AML-193 (cell line): Measurements from ENCODE around the gene SCMH1.

ENCODE experiments used
- DNase-seq, 2 experiments: peaks; one replicate each; lab custom pipeline; 2025; lab: John Stamatoyannopoulos, UW

The SCMH1 gene

DNA sequence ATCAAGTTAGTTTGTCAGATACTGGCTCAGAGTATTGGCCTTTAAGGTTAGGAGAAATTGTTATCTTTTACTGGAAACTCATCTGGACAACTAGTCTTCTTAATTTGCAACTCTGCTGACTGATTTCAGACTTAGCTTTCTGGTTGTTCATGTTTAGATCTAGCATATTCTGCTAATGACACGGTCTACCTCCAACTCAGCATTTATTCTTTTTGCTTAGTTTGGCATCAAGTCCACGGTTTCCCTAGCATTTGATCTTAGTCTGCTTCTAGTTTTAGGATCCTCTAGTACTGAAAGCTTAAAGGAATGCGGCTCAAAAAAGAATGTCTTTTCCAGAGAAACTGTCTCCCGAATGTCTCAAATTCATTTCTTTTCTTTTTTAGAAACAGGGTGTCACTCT, 145.0 kb downstream of the SCMH1 start:
- DNase-seq = no peak

DNA sequence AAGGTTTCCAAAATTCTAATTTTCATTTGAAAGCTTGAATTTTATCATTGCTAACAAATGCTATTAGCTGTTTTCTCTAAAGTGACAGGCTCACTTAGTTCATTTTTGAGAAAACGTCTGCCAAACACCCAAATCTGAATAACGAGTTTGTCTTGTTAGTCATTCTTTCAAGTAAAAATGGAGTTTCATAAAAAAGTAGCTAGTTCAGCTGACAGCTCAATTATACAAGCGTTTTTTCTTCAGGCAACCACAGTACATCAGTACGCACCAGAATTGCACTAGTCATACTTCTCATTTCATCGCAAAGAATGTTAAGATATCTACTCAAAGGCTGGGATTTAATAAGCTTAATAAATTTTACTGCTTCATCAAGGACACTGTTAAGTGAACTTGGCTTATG, 148.3 kb downstream of the SCMH1 start:
- DNase-seq = no peak

DNA sequence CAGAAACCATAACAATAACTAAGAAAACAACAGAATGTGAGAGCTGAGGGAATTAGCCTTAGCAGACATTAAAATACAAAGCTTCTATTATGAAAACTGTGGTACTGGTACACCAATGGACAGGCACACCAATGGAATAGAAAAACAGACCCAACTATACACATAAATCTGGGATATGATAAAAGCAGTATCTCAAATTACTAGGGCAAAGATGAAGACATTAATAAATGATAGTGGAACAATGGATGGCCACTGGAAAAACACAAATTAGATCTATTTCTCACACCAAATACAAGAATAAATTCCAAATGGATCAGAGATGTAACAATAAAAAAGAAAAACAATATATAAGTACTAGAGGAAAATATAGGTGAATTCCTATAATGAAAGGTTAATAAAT, 155.2 kb downstream of the SCMH1 start:
- no peak for DNase-seq

DNA sequence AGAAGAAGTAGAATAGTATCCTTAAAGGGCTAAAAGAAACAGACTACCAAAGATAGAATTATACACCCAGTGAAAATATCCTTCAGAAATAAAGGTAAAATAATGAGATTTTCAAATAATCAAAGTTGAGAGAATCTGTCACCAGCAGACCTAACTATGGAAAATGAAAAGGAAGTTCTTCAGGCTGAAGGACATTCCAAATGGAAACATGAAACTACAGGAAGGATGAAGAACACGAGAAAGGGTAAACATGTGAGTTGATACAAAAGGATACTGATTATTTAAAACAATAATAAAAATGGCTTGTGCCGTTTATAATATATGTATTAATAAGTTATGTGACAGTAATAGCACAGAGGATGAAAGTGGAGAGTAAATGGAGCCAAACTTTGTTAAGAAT, 163.5 kb downstream of the SCMH1 start:
- no peak for DNase-seq

DNA sequence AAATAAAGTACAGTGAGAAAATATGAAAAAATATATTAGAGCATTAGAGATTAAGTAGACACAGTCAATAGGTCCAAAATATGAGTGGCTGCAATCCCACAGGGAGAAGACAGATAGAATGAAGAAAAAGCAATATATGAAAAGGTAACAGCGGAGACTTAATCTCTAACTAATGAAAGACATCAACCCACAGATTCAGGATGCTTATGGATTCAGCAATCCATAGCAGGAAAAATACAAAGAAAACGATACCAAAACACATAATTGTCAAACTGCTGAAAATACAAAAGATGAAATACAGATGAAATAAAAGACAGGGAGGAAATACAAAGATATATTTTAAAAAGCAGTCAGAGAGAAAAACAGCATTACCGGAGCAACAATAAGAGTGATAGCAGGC, 163.9 kb downstream of the SCMH1 start:
- DNase-seq = no peak

DNA sequence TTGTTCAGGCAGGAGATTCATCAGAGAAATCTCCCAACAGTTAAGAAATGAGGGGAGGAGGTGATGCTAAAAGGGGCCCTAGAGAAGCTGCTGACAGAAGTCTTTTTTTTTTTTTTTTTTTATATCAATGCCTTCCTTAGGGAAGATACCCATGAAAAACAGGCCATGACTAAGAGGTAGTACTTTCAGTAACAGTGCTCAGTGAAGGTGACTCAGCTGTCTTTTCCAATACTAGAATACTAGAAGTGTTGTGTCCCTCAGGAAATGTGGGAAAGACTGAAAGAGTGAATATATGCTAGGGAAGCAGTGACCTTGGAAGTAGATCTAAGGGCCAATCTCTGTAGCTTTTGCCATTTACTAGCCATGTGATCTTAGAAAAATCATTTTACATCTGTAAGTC, 168.1 kb downstream of the SCMH1 start:
- no peak for DNase-seq

DNA sequence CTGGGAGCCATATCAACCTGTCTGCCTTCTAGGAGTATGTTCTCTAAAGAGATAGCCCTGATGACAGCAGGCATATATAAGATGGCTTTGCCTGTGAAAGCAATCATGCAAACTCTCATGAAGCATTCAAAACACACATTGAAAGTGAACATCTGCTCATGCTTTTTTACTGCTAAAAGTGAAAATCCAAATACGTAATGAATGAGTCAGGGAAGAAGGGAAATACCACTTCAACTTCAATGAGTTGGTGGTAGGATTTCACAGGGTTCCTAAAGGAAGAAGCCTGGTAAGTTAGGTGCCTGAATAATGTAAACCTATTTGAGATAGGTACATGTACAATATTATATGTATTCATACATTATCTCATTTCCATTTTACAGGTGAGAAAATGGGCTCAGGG, 170.1 kb downstream of the SCMH1 start:
- no peak for DNase-seq

DNA sequence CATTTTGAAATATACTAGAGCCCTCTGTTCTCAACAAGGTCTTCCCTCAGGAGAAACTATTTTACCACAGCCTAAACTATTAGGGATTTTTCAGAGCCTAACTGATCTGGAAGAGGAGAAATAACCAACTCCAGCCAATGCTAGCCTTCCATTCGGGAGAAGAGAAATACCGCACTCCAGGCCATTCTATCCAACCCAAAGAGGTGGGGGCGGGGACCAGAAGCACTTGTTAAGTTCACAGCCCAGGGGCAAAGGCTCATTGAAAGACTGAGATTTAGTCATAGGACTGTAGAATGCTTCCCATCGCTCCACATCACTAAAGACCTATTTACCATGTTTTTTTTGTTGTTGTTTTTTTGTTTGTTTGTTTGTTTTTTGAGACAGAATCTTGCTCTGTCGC, 185.2 kb downstream of the SCMH1 start:
- DNase-seq = no peak

DNA sequence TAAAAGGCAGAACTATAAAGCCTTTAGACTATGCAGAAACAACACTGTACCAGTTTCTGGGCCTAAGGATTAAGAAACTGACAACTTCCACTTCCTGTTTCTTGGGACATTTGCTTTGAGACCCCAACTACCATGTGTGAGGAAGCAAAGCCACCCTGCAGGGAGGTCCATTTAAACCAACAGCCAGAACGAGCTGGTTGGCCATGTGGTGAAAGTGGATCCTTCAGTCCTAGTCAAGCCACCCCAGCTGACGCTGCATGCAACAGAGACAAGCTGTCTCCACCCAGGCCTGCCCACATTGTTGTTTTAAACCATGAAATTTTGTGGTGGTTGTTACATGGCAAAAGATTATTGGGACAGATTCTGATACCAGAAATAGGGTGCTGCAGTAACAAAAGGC, 188.8 kb downstream of the SCMH1 start:
- DNase-seq = peak; percentile 31 to 33

DNA sequence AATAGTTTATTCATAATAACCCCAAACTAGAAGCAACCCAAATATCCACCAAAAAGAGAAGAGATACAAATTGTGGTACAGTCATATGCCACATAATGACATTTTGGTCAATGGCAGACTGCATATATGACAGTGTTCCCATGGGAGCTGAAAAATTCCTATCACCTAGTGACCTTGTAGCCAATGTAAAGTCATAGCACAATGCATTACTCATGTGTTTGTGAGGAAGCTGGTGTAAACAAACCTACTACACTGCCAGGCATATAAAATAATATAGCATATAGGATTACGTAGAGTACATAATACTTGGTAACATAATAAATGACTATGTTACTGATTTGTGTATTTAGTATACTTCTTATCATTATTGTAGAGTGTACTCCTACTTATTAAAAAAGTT, 191.1 kb downstream of the SCMH1 start:
- DNase-seq = no peak

DNA sequence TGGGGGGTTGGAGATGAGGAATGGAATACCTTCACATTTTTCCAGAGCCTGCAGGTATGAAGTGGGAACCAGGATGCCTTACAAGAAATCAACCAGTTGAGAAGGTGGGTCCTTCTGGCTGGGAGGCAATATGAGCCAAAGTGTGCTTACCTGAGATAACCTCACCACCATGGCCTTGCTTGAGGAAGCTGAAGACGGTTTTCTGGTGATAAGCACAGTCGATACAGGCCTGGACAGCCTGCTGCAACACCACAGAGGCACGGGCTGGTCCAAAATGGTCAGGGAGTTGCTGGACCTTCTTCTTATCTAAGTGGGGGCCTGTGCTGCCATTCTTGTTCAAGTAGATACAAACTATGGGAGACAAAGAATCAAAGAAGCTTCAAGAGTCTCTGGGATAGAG, 193.6 kb downstream of the SCMH1 start:
- no peak for DNase-seq

DNA sequence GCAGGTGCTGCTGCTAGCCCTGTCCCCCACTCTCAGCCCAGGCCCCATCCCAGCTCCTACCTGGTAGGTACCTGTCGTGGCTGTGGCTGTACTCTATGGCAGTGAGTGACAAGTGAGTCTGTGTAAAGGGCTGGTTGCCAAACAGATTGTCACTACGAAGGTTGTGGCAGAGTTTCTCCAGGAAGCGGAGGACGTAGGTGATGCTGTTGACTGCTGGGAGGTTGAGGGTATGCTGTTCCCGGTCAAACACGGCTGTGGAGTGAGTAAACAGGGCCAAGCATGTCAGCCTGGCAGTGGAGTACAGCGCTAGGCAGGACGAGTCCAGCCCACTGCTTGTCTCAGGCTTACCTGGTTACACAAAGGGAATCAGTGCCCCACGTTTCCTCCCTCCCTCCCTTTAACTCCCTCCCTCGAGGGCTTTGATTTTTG, 195.7 kb downstream of the SCMH1 start:
- DNase-seq = no peak

DNA sequence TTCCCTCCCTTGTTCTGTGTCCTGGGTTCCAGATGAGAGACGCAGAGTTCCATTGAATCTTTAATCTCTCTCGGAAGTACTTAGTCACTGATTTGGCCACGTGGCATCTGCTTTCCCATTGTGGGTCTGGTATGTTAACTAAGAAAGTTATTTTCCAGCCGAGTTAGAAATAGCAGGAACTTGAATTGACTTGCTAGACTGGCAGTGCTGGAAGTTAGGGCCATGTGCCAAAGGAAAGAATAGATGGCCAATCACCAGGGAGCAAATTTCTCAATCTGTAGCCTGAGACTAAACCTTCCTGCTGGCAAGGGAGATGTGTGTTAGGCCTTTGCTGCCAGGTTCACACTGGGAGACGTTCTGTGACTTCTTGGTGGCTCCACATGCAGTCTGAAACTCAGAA, 196.4 kb downstream of the SCMH1 start:
- no peak for DNase-seq

DNA sequence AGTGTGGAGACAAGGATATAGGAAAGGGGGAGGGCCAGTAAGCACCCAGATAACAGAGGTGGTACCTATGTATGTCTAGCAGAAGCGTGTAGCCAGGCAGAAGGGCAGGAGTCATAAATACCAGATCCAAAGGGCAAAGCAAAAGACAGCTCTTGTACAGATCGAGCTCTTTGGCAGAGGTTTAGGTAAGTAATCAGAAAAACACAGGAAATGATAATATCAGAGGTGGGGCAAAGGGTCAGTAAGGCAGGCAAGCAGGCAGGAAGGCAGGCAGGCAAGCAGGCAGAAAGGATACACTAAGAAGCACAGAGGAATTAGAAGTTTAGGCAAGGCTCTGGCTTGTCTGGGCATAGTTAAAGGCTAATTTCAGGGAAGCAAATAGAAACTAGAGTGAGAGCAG, 197.9 kb downstream of the SCMH1 start:
- no peak for DNase-seq

DNA sequence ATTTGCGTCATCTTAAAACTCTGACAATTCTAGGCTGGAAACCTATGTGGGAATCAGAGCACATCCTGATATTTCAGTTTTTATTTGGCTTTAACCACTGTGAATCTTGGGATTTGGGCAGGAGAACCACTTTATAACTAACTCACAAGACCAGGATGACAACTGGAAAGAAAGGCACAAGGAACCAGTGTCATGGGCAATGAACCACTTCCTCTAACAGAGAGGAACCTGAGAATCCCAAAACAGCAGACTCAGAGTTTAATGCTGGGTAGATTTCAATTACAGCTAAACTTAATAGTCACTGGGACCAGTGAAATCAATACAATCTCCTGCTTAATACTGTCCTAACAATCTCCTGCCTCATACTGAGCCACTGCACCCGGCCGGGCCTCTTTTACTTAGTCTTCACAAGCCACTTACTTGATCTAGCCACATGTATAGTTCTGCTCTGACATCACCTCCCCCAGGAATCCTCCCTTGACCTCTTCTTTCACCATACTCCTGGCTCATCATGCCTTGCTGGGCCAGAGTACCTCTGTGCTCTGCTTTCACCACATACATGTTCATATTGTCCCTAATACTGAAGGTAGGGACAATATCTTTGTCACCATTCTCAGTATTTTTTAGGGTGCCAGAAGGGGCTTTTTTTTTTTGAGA, 200.4 kb downstream of the SCMH1 start:
- DNase-seq = peak; percentile 18 to 23

DNA sequence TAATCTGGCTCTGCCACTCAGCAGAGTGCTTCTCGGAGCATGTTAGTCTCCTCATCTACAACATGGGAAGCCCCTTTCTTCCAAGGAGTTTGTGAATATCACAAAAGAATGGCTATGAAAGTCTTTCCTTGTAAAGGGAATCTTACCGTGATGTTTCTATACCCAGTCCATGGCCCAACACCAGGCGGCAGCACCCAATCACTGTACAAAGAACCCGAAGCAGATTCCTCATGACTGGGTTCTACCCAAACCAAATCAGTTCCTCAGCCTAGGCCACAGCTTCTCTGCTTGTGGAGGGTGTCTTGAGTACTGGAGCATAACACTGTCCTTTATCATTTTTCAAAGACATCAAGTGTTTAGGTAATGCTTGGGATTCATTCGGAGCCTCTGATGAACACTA, 204.0 kb downstream of the SCMH1 start:
- no peak for DNase-seq

DNA sequence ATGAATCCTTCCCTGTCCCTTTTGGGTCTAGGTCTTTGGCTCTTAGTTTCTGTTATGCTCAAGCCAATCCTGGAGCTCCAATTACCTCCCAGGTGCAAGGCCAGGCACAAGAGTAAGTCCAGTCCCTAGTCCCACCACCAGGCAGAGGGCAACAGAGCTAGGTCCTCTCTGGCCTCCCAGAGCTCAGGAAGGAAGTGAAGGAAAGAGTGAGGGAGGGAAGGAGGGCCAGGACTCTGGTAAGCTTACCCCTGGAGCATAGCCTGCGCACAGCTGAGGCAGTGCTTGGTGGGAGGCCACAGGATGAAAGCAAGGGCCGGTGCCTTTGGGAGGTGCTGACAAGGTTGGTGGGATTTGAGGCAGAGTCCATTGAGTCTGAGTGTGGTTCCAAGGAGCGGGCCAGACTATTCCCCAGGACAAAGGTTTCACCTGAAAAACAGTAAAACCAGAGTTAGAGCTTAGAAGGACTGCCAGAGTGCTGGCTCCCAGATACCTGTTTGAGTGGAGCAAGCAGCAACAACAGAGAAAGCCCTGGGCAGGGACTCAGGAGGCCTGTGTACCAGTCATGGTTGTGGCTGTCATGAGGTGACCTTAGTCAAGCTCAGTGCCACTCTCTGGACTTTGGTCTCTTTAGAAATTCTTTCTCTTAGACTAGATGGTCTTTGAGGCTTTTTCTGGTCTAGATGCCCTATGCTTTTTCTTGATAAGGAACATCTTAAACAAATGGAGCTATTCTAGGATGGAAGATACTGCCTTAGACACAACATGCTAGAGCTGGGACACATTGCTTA, 204.8 kb downstream of the SCMH1 start:
- DNase-seq = no peak

DNA sequence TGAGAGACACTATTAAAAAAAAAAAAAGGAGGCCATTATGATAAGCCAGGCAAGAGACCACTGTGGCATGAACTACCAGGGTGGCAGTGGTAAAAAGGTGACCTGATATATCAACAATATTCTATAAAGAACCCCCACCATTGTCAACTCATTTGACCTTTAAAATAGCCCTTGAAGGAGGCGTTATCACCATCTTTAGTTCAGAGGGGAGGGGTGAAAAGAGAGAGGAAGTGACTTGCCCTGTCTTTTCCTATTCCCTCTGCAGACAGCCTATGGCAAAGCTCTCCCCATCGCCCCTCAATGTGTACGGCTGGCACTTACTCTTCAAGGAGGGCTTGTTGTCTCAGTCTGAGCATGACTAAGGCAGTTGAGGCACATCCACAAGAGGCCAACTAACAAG, 208.8 kb downstream of the SCMH1 start:
- DNase-seq = no peak

DNA sequence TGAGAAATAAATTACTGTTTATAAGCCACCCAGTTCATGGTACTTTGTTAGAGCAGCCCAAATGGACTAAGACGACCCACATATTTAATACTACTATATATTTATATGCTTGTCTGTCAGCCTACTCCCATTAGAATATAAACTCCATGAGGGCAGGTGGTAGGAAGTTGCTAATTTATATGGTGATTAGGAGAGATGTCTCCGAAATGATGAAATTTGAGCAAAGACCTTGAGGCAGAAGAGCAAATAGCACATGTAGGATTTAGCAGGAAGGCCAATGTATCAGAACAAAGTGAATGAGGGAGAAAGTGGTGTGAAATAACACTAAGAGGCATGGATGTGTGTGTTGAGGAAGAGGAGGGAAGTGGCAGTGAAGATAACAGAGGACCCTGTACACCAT, 210.0 kb downstream of the SCMH1 start:
- no peak for DNase-seq

DNA sequence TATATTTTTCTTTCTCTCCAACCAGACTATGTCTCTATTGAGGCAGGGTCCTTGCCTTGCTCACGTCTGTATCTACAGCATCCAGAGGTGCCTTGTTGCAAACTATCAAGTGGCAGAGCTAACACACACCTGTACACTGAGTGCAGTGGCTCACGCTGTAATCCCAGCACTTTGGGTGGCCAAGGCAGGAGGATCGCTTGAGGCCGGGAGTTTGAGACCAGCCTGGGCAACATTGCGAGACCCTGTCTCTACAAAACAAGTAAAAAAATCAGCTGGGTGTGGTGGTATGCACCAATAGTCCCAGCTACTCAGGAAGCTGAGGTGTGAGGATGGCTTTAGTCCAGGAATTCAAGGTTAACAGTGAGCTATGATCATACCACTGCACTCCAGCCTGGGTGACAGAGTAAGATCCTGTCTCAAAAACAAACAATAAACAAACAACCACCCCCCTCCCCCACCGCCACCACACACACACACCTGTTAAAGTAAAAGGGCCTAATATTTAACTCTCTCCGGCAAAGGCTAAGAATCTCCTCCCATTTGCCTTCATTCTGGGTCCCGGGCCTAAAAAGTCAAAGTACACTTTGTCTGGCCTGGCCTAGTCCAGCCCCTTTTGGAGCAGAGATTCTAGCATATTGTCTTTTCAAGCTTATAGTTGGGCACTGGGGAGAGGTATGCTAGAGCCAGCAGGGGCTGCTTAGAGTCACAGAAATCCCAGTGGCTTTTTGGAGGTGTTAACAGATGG, 211.1 kb downstream of the SCMH1 start:
- no peak for DNase-seq

DNA sequence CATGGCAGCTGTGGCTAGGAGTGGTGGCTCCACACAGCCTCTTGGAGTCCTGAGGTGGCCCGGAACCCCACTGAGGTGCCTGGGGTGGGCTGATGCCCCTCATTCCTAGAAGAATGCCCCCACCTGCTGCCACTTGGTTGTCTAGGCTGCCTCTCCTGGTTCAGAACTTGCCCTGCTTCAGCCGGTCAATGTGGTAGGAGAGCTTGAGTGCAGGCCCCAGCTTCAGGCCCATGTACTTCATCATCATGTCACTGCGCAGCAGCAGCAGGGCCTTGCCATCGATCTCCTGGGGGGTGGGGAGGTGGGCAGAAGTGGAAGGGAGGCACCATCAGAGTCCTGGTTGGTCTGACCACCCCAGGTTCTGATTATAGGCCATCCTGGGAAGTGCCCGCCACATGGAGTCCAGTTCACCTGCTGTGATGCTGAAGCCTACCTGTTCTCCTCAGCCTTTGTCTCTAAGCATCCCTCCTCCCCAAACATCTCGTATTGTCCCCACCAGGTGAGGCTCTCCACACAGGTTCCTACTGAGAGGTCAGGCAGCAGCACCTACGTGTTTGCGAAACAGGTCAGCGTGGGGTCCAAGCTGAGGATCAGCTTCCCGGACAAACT, 214.0 kb downstream of the SCMH1 start:
- DNase-seq = no peak

DNA sequence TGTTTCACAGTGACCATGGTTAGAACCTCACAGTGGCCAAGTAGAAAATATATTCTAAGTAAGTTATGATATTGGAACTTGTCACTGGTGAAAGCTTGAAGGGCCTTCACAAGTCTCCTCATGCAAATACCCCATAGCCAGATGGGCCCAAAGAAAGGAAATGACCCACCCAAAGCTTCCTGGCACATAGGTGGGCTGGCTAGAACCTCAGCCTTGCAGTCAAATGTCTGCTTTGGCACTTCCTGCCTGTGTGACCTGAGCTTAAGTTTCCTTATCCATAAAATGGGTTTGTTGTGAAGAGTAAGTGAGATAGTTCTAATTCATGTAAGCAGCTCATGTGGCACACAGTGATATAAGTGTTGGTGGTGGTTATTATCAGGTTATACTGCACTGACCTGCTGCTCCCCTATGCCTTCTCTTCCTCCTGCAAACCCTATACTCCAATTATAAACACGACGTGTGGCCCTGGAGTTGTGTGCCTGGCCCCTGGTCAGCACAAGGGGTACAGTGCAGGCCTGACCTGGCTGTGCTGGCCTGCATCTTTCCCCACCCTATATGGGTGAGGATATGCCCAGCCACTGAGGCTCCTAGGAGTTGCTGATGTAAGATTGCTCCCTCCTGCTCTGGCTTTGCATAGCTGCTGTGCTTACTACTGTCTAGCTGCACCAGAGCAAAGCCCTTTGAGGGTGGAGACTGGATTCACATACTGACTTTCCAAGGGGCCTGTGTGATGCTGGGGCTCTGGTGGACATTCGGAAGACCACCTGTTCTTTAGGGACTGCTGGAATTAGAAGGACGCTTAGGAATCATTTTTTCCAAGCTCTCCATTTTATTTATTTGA, 215.9 kb downstream of the SCMH1 start:
- DNase-seq = no peak
